Left kidney (tissue), 2 donors: Measurements from ENCODE around the gene VMAC. TPM values are rescaled to one million over a fixed set of nuclear protein-coding genes. Genes with fewer than 3 reads are reported as not detected.

Experiments
- DNase-seq: peaks from one replicate; pipeline ENCODE4 v3.0.0-alpha.2; 2013
- polyA plus RNA-seq: library from polyadenylated mRNA; unstranded; fragments of 120-200 nt; gene quantifications from one replicate; pipeline ENCODE4 v1.2.1, GENCODE V29; 2013; ENCODE audit not compliant: insufficient read length

The VMAC gene
- polyA plus RNA-seq, 1 donor, result 8.7 TPM

DNA sequence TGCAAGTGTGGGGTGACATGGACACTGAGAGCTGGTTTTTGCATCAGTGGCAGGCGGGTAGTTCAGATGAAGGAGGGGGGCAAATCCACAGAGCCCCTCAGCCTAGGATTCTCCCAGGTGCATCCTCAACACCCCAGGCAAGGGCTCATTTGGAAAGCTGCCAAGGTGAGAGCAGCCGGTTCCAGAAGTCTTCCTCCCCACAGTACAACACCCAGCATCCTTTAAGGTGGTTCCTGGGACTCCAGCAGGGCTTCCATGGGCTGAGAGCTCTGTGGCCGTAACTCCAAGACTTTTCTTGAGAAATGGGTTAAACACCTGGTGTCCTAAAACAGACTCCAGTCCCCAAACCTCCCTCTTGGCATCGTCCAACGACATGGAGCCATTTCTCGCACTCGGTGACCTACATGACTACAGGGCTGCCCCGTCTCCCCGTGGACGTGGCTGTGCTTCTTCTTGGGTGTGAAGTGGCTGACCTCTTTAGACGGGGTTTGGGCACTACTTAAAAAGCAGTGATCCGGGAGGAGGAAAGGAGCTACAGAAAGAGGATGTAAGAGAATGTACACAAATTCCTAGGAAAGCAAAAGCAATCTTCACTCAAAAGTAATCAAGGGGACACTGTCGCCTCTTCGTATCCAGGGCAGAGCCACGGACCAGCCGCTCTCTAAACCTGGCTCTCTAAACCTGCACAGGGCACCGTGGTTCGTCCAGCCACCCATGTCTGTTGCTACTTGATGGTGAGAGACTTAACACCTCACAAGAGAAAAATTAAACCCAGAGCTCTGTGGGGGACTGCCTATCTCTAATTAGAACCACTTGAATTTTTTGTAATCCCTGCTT lies 47.7 kb downstream of the VMAC start:
- DNase-seq, result no peak

DNA sequence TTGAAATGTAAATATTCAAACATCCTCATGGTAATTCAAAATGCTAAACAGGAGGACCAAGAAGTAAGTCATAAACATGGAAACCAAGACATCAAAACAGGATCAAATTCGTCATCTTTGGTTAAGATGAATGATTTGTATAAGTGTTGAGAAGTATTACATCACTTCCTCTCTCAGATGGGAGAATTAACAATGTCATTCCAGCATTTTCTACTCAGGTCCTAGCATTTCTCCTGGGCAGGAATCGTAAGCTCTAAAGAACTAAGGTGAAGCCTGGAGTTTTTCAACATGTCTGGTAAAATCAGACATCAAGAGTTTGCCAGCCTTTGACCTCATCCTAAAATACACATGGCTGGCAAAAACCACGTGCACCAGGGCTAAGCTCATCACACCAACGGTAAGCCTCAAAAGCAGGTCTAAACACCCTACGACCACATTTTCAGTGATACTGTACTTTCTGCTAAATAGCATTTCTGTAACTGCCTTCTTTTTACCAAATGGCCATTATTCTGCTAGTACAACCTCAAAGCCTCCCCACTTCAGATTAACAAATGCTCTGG lies 48.4 kb downstream of the VMAC start:
- no peak for DNase-seq

DNA sequence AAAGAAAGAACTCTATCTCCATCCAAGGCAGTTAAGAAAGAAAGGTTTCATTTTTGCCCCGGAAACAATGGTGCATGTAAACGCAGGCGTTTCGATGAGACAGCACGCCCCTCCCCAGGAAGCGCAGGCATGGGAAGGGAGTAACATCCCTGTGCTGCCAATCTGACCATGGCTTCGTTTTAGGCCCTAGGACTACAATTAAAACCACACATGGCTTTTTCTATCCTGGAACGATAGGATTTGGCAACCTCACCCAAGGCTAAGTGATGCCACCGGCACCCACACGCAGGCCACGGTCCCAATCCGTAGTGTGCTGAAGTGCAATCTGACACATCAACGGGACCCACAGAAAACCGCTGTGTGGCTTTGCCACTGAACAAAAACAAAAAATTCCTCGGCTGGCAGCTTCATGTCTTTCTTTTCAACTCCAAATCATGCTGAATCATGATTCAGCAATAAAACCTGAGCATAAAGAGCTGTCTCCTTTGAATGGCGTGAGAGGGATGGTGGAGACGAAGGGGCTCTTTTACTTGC lies 49.1 kb downstream of the VMAC start:
- no peak for DNase-seq

DNA sequence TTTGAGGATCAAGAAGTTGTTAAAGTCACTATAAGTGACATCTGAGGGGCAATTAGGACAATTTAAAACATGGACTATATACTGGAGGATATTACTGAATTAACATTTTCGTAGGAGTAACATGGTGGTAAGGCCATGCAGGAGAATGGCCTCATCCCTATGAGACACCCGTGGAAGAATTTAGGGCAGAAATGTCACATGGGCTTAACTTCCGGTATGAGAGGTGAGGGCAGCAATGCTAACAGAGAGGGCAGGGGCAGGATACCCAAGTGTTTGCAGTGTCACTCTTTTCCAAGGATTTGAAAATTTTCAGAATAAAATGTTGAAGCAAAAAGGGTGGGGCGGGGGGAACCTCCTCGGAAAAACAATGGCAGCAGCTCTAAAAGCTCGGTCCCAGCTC lies 49.6 kb downstream of the VMAC start:
- DNase-seq, result no peak

DNA sequence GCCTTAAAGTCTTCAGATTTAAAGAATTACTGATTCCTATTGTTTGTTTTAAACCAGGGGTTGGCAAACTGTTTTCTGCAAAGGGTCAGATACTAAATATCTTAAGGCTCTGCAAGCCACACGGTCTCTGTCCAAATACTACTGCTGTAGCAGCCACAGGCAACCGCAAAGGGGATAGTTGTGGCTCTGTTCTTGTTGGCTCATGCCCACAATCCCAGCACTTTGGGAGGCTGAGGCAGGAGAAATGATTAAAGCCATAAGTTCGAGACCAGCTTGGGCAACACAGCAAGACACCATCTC lies 50.9 kb downstream of the VMAC start:
- no peak for DNase-seq

DNA sequence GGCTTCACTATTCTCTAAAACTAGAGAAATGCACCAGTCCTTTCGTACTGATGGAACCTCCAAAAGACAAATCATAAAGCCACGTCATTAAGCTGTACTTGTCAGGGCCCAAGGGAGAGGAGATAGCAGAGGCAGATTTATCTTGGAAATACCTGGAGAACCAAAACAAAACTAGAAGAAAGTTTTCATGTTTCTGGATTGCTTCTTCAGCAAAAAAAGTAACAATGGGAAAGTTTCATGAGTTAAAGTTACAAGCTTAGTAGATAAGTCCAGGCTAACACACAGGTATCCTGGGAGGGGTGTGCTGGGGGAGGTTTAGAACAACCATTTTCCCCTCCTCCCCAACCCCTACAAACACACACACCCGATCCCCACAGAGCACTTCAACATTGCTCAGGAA lies 51.7 kb downstream of the VMAC start:
- DNase-seq, result no peak

DNA sequence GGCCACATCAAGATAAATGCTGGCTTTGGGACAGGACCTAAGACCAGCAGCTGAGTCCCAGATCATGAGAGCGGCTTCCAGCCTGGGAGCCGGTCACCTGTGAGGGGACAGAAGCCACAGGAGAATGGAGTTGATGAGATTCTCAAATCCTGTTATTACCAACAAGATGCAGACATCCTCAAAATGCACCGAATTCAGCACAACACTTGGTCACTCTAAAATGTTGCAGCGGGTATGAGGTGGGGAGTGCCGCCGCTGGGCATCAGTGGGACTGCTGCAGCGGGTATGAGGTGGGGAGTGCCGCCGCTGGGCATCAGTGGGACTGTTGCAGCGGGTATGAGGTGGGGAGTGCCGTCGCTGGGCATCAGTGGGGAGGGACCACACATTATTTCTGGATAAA lies 52.1 kb downstream of the VMAC start:
- DNase-seq, result no peak

DNA sequence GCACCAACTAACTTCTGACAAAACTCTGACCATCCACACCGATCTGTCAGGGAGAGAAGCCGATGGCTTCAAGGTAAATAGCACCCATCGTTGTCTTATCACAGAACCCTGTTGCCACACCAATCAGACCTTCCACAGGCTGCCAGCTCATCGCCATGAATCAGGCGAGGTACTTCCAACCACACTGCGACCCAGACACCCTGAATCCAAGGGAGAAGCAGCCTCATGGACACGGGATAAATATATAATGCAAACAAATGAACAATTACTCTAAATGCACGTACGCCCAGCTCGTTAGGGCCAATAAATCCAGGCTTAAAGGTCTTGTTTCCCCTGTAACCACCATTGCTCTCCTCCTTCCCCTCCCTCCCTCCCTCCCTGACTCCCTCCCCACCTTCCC lies 52.5 kb downstream of the VMAC start:
- no peak for DNase-seq

DNA sequence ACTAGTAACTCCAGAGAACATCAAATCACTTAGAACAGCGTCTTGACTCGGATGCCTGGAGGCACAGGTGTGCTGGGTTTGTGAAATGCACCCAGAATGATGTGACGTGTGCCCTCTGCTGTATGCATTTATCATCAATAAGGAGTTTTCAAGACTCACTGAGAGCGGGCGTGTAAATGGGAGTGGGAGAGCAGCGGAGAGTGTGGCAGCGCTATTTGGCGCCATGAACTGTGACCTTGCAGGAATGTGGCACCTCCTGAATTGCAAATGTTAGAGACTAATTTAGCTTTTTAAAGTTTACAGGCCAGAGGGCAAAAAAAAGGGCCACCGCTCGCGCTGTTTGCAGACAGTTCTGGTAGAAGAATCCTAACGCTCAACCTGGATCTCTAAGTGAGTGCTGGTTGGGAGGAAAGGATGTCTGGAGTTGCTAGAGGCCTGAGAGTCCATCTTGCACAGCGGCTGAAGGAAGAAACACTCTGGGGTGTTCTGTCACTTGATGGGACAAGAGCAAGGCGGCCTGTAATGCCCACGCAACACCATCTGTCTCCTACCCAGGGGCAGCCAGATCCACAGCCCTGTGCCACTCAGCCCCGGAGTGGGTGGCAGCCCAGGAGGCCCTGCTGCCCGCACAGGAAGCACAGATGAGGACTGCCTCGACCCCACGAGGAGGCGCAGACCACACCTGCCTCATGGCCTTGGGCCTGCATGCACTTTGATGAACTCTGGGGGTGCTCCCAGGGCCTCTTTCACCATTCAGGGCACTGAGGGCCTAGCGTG lies 53.6 kb downstream of the VMAC start:
- DNase-seq, result no peak

DNA sequence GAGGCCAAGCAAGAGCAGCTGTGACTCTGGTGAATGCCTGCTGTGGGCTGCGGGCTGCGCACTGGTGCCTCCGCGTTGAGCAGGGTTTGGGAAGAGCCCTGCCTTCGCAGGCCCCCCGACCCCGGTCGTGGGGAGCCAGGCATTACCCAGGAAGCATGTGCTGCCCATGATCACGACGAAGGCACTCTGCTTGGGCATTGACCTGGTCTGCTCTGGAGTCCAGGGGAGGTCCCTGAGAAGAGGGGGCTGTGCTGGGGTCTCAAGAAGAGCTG lies 54.1 kb downstream of the VMAC start:
- no peak for DNase-seq

DNA sequence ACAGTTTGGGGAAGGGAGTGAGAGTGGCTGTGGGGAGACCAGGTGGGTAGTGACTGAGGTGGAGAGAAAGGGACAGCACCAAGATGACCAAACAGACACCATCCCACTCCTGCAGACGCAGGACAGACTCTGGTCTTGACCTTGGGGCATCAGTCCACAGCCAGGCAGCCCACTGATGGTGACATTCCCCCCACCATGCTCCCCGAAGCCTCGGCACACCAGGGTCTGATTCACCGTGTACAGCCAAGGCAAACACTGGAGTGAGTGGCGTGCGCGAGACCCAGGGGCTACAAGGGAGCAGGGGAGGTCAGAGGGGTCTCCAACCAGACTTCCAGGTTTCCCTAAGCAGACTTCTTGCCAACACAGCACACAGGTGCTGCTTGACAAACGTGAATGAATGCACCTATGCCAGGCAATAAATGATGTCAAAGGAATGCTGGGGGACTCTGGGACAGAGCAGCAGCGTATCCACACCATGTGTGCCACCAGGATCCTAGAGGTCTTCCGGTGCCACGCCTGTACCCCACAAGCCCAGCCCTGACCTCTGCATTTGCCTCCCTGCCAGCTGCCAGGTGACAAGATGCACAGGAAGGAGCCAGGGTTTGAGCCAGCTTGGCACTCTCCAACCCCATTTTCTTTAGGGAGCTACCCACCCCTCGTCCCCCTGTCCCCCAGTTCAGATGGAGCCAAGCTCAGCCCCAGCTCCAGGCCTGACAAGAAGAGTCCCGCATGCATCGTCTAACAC lies 54.8 kb downstream of the VMAC start:
- no peak for DNase-seq

Other genes with a start within 250 kb of the VMAC start
- 28.9 TPM for gene MICOS13, start 224.4 kb upstream of the VMAC start, polyA plus RNA-seq
- gene HSD11B1L, start 223.8 kb upstream of the VMAC start, polyA plus RNA-seq, result 8.9 TPM
- gene RPL36, start 214.6 kb upstream of the VMAC start, polyA plus RNA-seq, result 513 TPM
- gene LONP1, start 184.7 kb upstream of the VMAC start, polyA plus RNA-seq, result 50.7 TPM
- not detected for gene CATSPERD, start 184.2 kb upstream of the VMAC start, polyA plus RNA-seq
- 2.8 TPM for gene PRR22, start 120.1 kb upstream of the VMAC start, polyA plus RNA-seq
- 26.2 TPM for gene DUS3L, start 113.7 kb upstream of the VMAC start, polyA plus RNA-seq
- 2.6 TPM for gene NRTN, start 99.8 kb upstream of the VMAC start, polyA plus RNA-seq
- 13.4 TPM for gene FUT6, start 65.2 kb upstream of the VMAC start, polyA plus RNA-seq
- gene FUT3, start 53.4 kb upstream of the VMAC start, polyA plus RNA-seq, result 1.2 TPM
- gene FUT5, start 34.3 kb upstream of the VMAC start, polyA plus RNA-seq, result not detected
- 120 TPM for gene NDUFA11, start 1.1 kb upstream of the VMAC start, polyA plus RNA-seq
- gene CAPS, start 9.4 kb downstream of the VMAC start, polyA plus RNA-seq, result 21.8 TPM
- 72.2 TPM for gene RANBP3, start 73.3 kb downstream of the VMAC start, polyA plus RNA-seq
- gene RFX2, start 205.6 kb downstream of the VMAC start, polyA plus RNA-seq, result 9.2 TPM
- gene ACSBG2, start 230.8 kb downstream of the VMAC start, polyA plus RNA-seq, result 4.1 TPM